Progenitor cell of endocrine pancreas (in vitro differentiated cells): ENCODE measurements around the gene MYO1G. TPM values are rescaled to one million over a fixed set of nuclear protein-coding genes. Genes with fewer than 3 reads are reported as not detected.

Source experiments
- DNase-seq: peaks from one replicate; pipeline ENCODE4 v3.0.0; 2021; ENCODE audit warnings: low spot score; ENCODE audit not compliant: unreplicated experiment
- H3K27ac Mint-ChIP-seq: 2 replicates; pipeline ENCODE4 v1.8.0; 2021; ENCODE audit warnings: mild to moderate bottlenecking, moderate library complexity, mixed read lengths
- H3K27me3 Mint-ChIP-seq: 2 replicates; pipeline ENCODE4 v1.8.0; 2021; ENCODE audit warnings: mixed read lengths
- H3K36me3 Mint-ChIP-seq: 2 replicates; pipeline ENCODE4 v1.8.0; 2022; ENCODE audit warnings: mixed read lengths; ENCODE audit not compliant: insufficient read depth
- H3K4me1 Mint-ChIP-seq: 2 replicates; pipeline ENCODE4 v1.8.0; 2021; ENCODE audit warnings: low read depth, mixed read lengths
- H3K4me3 Mint-ChIP-seq: 2 replicates; pipeline ENCODE4 v1.8.0; 2021; ENCODE audit warnings: low read depth, mild to moderate bottlenecking, moderate library complexity, mixed read lengths
- H3K9me3 Mint-ChIP-seq: 2 replicates; pipeline ENCODE4 v1.8.0; 2021; ENCODE audit warnings: low read depth, mixed read lengths
- CTCF ChIP-seq: fragments of 200-600 bp; sonication (generic); IDR thresholded peaks from one replicate; pipeline ENCODE4 v1.5.0; 2021; ENCODE audit warnings: antibody characterized with exemption, mild to moderate bottlenecking; ENCODE audit not compliant: unreplicated experiment
- total RNA-seq: library from RNA; stranded (reverse); gene quantifications from 2 replicates; pipeline ENCODE4 v1.2.1, GENCODE V29; 2021

The MYO1G gene
- total RNA-seq, 1 donor from 2014 or later = 0.67 TPM

- H3K4me3 Mint-ChIP-seq = no peak overlapping the region
- peaks cover 20% of the 10 kb centered on the region for H3K36me3 Mint-ChIP-seq
- H3K9me3 Mint-ChIP-seq = peaks cover 3% of the 10 kb centered on the region
- no peak for DNase-seq
- H3K4me1 Mint-ChIP-seq = peaks cover 2% of the 10 kb centered on the region
- TF ChIP-seq CTCF = no peak
- no peaks in the 10 kb centered on the region for H3K27me3 Mint-ChIP-seq
- no peak overlapping the region for H3K27ac Mint-ChIP-seq
These were observed 45.4 kb upstream of the MYO1G start for GRCh38 chr7:45024126-45024744.

- peaks cover 9% of the 10 kb centered on the region for H3K9me3 Mint-ChIP-seq
- DNase-seq = no peak
- peaks cover 25% of the 10 kb centered on the region for H3K36me3 Mint-ChIP-seq
- no peak overlapping the region for H3K27ac Mint-ChIP-seq
- peaks cover 2% of the 10 kb centered on the region for H3K4me1 Mint-ChIP-seq
- TF ChIP-seq CTCF = no peak
- no peaks in the 10 kb centered on the region for H3K27me3 Mint-ChIP-seq
- no peak overlapping the region for H3K4me3 Mint-ChIP-seq
These were observed 42.9 kb upstream of the MYO1G start for GRCh38 chr7:45021604-45022296.

GRCh38 chr7:45020915-45021314, 42.1 kb upstream of the MYO1G start:
- H3K9me3 Mint-ChIP-seq = peaks cover 9% of the 10 kb centered on the region
- no peak for DNase-seq
- no peaks in the 10 kb centered on the region for H3K27me3 Mint-ChIP-seq

GRCh38 chr7:45017253-45017652, 38.4 kb upstream of the MYO1G start:
- Mint-ChIP-seq H3K9me3 (peaks cover 9% of the 10 kb centered on the region), H3K4me1 (peaks cover 9% of the 10 kb centered on the region), H3K4me3 (no peak overlapping the region), H3K27me3 (no peaks in the 10 kb centered on the region), H3K27ac (no peak overlapping the region), H3K36me3 (peaks cover 25% of the 10 kb centered on the region)
- no peak for DNase-seq
- no peak for TF ChIP-seq CTCF

More at GRCh38 chr7:45020915-45021314, 42.1 kb upstream of the MYO1G start:
- Mint-ChIP-seq H3K4me1 (peaks cover 2% of the 10 kb centered on the region), H3K27ac (peak overlapping the region; percentile 52), H3K36me3 (peaks cover 27% of the 10 kb centered on the region), H3K4me3 (no peak overlapping the region)
- no peak for TF ChIP-seq CTCF

- no peak for TF ChIP-seq CTCF
- Mint-ChIP-seq H3K9me3 (peaks cover 5% of the 10 kb centered on the region), H3K4me3 (no peak overlapping the region), H3K27ac (peak overlapping the region; percentile 71), H3K4me1 (peaks cover 7% of the 10 kb centered on the region), H3K27me3 (no peaks in the 10 kb centered on the region), H3K36me3 (peaks cover 23% of the 10 kb centered on the region)
- DNase-seq = no peak
These were observed 36.5 kb upstream of the MYO1G start for GRCh38 chr7:45015313-45015712.
